ENCODE data around the gene RNF121.

The RNF121 gene

GRCh38 chr11:72039031-72039855 is 110.4 kb downstream of the RNF121 start:
- peak; percentile 56 for DNase-seq

DNA sequence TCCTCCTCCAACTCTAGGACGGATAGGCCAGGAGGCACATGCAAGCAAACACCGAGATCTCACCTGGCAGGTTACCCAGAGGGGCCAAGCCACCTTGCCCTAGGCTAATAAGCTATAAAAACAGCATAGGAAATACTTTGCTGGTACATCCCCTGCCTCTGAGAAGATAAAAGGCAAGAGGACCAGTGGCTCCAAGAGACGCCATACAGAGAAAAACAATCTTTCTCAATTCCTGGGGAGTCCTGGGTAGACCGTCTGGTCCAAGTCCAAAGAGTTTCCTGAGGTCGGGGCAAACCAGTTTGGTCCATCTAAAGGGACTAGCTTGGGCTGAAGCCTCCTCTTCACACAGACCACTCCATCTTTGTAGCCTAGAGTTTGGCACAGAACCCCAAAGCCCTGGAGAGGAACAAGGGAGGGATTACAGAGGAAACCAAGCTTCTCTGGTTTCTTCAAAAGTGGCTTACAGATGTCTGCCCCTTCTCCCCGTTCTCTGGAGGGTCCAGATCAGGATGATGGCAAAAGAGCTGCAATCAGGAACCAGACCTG is 111.1 kb downstream of the RNF121 start:
- peak; percentile 58 for DNase-seq

GRCh38 chr11:72040491-72041363 is 111.9 kb downstream of the RNF121 start:
- DNase-seq, result peak; percentile 98

DNA sequence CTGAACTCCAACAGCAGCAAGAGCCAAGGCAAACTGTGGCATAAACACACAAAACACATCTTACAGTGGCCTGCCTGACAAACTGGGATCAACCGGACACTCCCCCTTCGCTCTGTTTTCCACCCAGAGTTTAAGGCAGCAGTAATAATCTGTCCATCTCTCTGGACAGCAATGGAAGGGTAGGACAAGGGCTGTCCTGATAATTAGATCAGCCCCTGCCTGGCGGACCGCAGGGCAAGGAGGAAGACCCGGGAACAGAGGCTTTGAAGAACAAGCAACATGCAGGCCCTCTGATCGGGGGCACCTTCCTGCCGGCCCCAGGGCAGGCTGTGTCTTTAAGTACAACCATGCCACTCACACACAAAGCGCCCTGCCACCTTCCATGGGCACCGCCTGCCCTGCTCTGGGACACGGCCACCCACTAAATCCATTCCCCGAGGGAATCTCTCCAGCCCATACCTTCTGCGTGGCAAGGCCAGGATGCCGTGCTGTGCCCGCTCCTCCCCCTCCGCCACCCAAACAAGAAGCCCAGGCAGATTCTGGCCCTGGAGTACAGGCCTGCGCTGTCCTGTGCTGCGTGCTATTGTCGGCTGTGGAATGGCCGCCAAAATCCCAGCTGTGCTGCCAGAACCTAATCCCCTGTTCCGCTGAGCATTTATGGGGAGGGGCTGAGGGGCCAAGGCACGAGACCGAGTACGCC is 112.7 kb downstream of the RNF121 start:
- peak; percentile 90 for DNase-seq

DNA sequence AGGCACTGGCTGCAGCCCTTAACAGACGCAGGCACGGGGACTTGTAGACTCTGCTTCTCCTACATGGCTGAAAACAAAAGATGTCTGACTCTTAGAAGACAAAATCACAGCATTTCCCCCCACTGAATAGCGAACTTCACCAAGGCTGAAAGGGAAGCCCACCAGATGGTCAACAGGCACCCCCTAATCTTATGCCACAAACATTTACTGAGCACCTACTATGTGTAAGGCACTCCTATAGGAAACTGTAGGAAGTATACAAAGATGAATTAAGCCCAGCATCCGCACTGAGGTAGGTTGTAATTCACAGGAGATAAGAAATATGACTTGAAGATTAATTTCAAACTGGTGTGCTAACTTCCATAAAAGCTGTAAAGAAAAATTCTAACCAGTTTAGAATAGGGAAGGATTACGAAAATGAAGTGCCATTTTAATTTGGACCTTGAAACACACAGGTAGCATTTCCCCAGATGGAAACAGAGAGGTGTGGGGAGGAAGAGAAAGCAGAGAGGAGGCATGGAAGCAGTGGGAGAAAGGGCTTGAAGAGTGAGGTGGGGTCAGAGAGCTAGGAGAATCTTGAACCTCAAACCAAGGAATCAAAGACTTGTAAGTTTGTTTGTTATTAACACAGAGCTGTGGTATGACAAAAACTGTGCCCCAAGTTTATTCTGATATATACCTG is 113.4 kb downstream of the RNF121 start:
- DNase-seq, result peak; percentile 39

DNA sequence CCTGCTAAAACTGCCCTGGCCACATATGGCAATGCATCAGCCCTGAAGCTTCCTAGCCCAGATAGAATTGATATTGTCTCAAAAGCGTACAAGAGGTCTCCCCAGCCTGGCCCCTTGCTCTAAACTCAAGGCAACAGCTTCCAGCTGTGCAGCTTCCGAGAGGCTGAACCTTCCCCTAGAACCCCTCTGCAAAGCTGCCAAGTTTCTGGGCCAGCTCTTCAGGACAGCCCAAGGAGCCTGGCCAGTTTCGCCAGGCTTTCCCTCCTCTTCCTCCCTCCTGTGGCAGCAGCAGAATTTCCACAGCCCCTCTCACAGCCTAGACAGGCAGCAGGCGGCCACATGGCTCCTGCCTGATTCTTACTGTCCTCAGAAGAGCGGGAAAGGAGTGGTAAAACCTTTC is 117.0 kb downstream of the RNF121 start:
- DNase-seq, result no peak

Data from NCI-H69 (cell line).